Right lobe of liver (tissue), 6 donors: Measurements from ENCODE around the gene DCTD. TPM values are rescaled to one million over a fixed set of nuclear protein-coding genes. Genes with fewer than 3 reads are reported as not detected.

Experiments
- ATAC-seq, 4 donors: fragments of 200-7000 bp; cut with Tn5 transposase; one replicate each; pipeline ENCODE4 v1.9.1; 2020; ENCODE audit warnings: mild to moderate bottlenecking in 4 of 4, moderate library complexity in 4 of 4
- DNase-seq, 3 donors: peaks; one replicate each; pipeline ENCODE4 v3.0.0-alpha.2; 2020
- H3K27ac ChIP-seq, 3 donors: fragments of 200-600 bp; one replicate each; pipeline ENCODE4 v1.8.0; 2022
- H3K27me3 ChIP-seq, 2 donors: fragments of 200-600 bp; one replicate each; pipeline ENCODE4 v1.8.0; 2022
- H3K36me3 ChIP-seq, 4 donors: fragments of 200-600 bp; sonication (generic) in 1 of 4; one replicate each; pipeline versions ENCODE4 v1.5.1 to v1.8.0; 2017 to 2022; ENCODE audit warnings: control low read depth in 1 of 4
- H3K4me1 ChIP-seq, 4 donors: fragments of 200-600 bp; sonication (generic) in 1 of 4; one replicate each; pipeline versions ENCODE4 v1.5.1 to v1.8.0; 2017 to 2022; ENCODE audit warnings: control low read depth in 1 of 4
- H3K4me3 ChIP-seq, 3 donors: fragments of 200-600 bp; one replicate each; pipeline ENCODE4 v1.8.0; 2022
- H3K9me3 ChIP-seq, 4 donors: fragments of 200-600 bp; sonication (generic) in 1 of 4; one replicate each; pipeline versions ENCODE4 v1.5.1 to v1.8.0; 2017 to 2022; ENCODE audit warnings: control low read depth in 1 of 4
- CTCF ChIP-seq, 4 donors: fragments of 200-600 bp in 3 of 4; fragments of 450-650 bp in 1 of 4; IDR thresholded peaks; one replicate each; pipeline versions ENCODE4 v1.5.1 to v1.8.0; 2016 to 2022; ENCODE audit warnings: antibody characterized with exemption in 4 of 4, mild to moderate bottlenecking in 2 of 4
- POLR2A ChIP-seq: fragments of 450-650 bp; IDR thresholded peaks from one replicate; pipeline ENCODE4 v1.6.1; 2017; ENCODE audit warnings: antibody characterized with exemption, mild to moderate bottlenecking
- WGBS: methylation state at CpG from one replicate; pipeline ENCODE4 v1.1.6; 2018; ENCODE audit warnings: low coverage, low lambda C conversion rate; ENCODE audit not compliant: insufficient coverage; ENCODE audit errors: missing lambda C conversion rate; 5-methylcytosine and 5-hydroxymethylcytosine counted together
- intact Hi-C, 2 donors: fragments of 100-400 bp; cut with DNase I; formaldehyde crosslinking; loops; one replicate each; pipeline versions ENCODE4 v1.11.2 to v1.14.1; 2022
- total RNA-seq, 6 experiments: library from RNA; depleted of rRNA in 2 of 6; stranded (reverse); fragments of >200 nt in 2 of 6; fragmentation: NEBNext Ultra II Directional in 3 of 6; extraction: Animal tissue kit (Norgen Biotek cat#: 25700) in 3 of 6; gene quantifications; one replicate each; pipeline versions ENCODE4 v1.1.0 to v1.2.4, GENCODE V29; 2016 to 2023
- donor health status: DM: no; HTN: yes; CAD: no.
- donor health status: DM: no; HTN: no; CAD: no.
- donor health status: DM: no; HTN: no; CAD: no.
- donor health status: DM: no; HTN: yes; CAD: no.
- donor health status: DM: no; HTN: yes; CAD: no.

DCTD gene
- total RNA-seq, 6 experiments from 2014 or later = 45.7 to 61.3 (median 51.2) TPM

DNA sequence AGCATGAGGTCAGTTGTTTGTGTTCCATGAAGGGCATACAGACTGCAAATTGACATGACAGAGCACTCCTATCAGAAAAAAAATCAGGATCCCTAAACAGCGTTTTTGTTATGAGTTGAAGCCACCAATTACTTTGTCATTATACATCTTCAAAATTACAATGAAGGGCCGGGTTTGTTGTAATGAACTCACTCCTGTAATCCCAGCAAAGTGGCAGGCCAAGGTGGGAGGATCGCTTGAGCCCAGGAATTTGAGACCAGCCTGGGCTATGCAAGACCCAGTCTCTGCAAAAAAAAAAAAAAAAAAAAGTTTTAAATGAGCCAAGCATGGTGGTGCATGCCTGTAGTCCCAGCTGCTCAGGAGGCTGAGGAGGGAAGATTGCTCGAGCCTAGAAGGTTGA is 3.5 kb upstream of the DCTD start:
- WGBS = 93% methylated on average over 4 of the region's 4 CpGs
- ATAC-seq = no peak
- Histone ChIP-seq H3K27me3 (no peaks in the 10 kb centered on the region), H3K9me3 (no peaks in the 10 kb centered on the region), H3K36me3 (no peaks in the 10 kb centered on the region), H3K4me1 (peaks cover 0 to 23% (median 11%) of the 10 kb centered on the region in 4 donors), H3K27ac (no peak overlapping the region), H3K4me3 (no peak overlapping the region)
- intact Hi-C loops = no loop called here
- no peak for TF ChIP-seq POLR2A
- no peak for TF ChIP-seq CTCF (IDR thresholded peaks at IDR 0.05)
- no peak for DNase-seq

DNA sequence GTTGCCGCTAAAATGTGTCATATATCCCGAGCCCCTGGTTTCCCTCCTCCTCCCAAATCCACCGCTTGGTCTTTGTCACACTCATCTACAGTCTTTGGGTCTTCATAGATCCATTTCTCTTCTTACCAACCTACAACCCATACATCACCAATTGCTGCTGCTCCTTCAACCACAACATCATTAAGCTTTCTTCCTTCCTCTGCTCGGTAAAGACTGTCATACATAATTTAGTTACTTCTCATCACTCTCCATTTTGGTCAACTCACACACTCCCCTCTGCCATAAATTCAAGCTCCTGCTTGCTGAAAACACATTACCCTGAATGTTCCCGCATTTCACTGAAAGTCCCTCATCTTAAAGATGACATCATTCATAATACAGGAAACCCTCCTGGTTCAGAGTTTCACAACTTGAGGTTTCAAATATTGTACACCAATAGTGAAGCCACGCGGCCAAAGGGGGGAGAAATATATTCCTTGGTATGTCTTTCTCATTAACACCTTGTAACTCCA is 1.7 kb upstream of the DCTD start:
- no peak for DNase-seq
- Histone ChIP-seq H3K9me3 (no peaks in the 10 kb centered on the region), H3K4me1 (peaks cover 0 to 23% (median 11%) of the 10 kb centered on the region in 4 donors), H3K27me3 (no peaks in the 10 kb centered on the region), H3K4me3 (no peak overlapping the region), H3K27ac (no peak overlapping the region), H3K36me3 (peaks cover 0 to 9% (median 4%) of the 10 kb centered on the region in 4 donors)
- TF ChIP-seq CTCF (IDR thresholded peaks at IDR 0.05) (no peak), POLR2A (no peak)
- intact Hi-C loops = no loop called here
- ATAC-seq = no peak
- 63% methylated on average over 7 of the region's 7 CpGs for WGBS

DNA sequence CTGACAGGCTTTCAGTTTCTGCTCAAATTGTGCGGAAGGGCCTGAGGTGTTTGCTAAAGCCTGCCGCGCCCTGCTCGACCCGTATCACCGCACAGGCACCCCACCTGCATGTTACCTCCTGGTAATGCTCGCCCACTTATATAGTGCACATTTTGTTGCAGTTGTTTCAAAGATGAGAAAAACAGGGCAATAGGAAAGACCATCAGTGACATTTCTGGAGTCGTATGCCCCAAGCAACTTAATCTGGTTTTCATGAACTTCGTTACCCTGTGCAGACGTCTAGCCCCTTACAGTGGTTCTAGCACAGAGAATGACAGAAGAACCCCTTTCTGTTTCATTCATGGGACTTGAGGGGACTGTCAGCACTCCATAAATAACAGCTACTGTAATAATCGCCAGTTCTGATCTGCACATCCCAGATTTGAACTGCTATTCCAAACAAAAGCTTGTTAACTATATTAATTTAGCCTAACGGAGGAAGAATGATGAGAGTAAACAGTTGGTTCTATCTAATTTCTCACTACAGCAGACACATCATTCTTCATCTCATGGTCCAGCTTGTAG is 940 bp upstream of the DCTD start:
- no peaks in the 10 kb centered on the region for H3K27me3 ChIP-seq
- intact Hi-C loops = no loop called here
- WGBS = 10% methylated on average over 11 of the region's 12 CpGs

GRCh38 chr4:182916483-182917181 is 554 bp downstream of the DCTD start:
- Histone ChIP-seq H3K36me3 (peaks cover 0 to 11% (median 5%) of the 10 kb centered on the region in 4 donors), H3K4me1 (peaks cover 0 to 15% (median 6%) of the 10 kb centered on the region in 4 donors), H3K27ac (peak overlapping the region; percentile 63 to 93 (median 88)), H3K27me3 (no peaks in the 10 kb centered on the region), H3K4me3 (peak overlapping the region; percentile 72 to 83 (median 82)), H3K9me3 (no peaks in the 10 kb centered on the region)
- WGBS = 11% methylated on average over 4 of the region's 38 CpGs
- intact Hi-C loops = no loop called here
- no peak for TF ChIP-seq POLR2A
- no peak for TF ChIP-seq CTCF (IDR thresholded peaks at IDR 0.05)
- ATAC-seq = peak; percentile 43 to 61 (median 50)
- peak; percentile 52 to 64 (median 60) for DNase-seq

More for the DNA sequence above, 940 bp upstream of the DCTD start:
- ATAC-seq (no peak), DNase-seq (no peak)
- Histone ChIP-seq H3K9me3 (no peaks in the 10 kb centered on the region), H3K27ac (peak overlapping the region; percentile 93 to 98 (median 96)), H3K4me1 (peaks cover 0 to 23% (median 11%) of the 10 kb centered on the region in 4 donors), H3K4me3 (peak overlapping the region; percentile 77 to 83 (median 82)), H3K36me3 (peaks cover 0 to 9% (median 4%) of the 10 kb centered on the region in 4 donors)
- TF ChIP-seq CTCF (IDR thresholded peaks at IDR 0.05) (no peak), POLR2A (no peak)
